ENCODE data around the gene SOD3.

DNA sequence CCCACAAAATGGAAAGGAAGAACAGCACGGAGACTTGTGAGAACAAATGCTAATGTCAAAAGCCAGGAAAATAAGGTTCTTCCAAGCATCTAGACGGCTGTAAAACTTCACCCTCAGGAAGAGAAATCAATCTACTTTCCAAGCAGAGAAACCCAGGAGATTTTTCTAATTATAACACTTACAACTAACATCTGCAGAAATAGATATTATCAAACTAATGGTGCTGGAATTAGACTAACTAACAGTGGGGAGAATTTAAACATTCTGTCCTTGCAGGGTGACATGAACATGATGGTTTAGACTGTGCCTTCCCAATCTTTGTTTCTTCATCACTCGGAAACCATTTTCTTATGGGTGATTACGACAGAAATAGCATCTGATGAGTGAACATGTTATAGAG, 40.3 kb downstream of the SOD3 start:
- TF ChIP-seq, protein P1, sequence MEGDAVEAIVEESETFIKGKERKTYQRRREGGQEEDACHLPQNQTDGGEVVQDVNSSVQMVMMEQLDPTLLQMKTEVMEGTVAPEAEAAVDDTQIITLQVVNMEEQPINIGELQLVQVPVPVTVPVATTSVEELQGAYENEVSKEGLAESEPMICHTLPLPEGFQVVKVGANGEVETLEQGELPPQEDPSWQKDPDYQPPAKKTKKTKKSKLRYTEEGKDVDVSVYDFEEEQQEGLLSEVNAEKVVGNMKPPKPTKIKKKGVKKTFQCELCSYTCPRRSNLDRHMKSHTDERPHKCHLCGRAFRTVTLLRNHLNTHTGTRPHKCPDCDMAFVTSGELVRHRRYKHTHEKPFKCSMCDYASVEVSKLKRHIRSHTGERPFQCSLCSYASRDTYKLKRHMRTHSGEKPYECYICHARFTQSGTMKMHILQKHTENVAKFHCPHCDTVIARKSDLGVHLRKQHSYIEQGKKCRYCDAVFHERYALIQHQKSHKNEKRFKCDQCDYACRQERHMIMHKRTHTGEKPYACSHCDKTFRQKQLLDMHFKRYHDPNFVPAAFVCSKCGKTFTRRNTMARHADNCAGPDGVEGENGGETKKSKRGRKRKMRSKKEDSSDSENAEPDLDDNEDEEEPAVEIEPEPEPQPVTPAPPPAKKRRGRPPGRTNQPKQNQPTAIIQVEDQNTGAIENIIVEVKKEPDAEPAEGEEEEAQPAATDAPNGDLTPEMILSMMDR (conservative IDR thresholded peaks at IDR 0.05; ENCODE audit: low read depth, low read length), result no peak
- TF ChIP-seq EZH2 (IDR thresholded peaks at IDR 0.05; ENCODE audit: low read length, unreplicated experiment), result no peak

All from PC-3 (cell line).